Ammon's horn (tissue), 1 donor: ENCODE results near the gene RGS9.
A peak's percentile ranks its signal among the peaks of the same experiment; 100 is the strongest.
"Not testable (repeated sequence)": the region's sequence is repeated elsewhere in the genome, so short reads cannot be mapped to it uniquely, and the experiment has no call there.

Experiments used
- DNase-seq: peaks from one replicate; pipeline ENCODE4 v3.0.0-alpha.2; 2016; ENCODE audit warnings: low spot score

RGS9 gene

GRCh38 chr17:65183736-65184135 is 46.6 kb downstream of the RGS9 start:
- no peak for DNase-seq

- DNase-seq, result no peak
These were observed 47.2 kb downstream of the RGS9 start for GRCh38 chr17:65184235-65184959.

GRCh38 chr17:65185062-65185461 is 47.9 kb downstream of the RGS9 start:
- DNase-seq, result no peak

GRCh38 chr17:65185668-65186382 is 48.7 kb downstream of the RGS9 start:
- no peak for DNase-seq

- DNase-seq, result no peak
These were observed 53.4 kb downstream of the RGS9 start for GRCh38 chr17:65190467-65191097.

GRCh38 chr17:65191811-65192740 is 54.9 kb downstream of the RGS9 start:
- no peak for DNase-seq

GRCh38 chr17:65193305-65193704 is 56.1 kb downstream of the RGS9 start:
- DNase-seq, result no peak

- DNase-seq, result no peak
These were observed 56.6 kb downstream of the RGS9 start for GRCh38 chr17:65193716-65194293.

GRCh38 chr17:65194670-65195334 is 57.6 kb downstream of the RGS9 start:
- no peak for DNase-seq

- DNase-seq, result no peak
These were observed 58.5 kb downstream of the RGS9 start for GRCh38 chr17:65195716-65196115.

- no peak for DNase-seq
These were observed 59.4 kb downstream of the RGS9 start for GRCh38 chr17:65196617-65197016.

- DNase-seq, result no peak
These were observed 60.0 kb downstream of the RGS9 start for GRCh38 chr17:65197201-65197600.

- peak; percentile 79 for DNase-seq
These were observed 61.6 kb downstream of the RGS9 start for GRCh38 chr17:65198653-65199382.

- no peak for DNase-seq
These were observed 64.2 kb downstream of the RGS9 start for GRCh38 chr17:65201331-65201730.

- no peak for DNase-seq
These were observed 65.8 kb downstream of the RGS9 start for GRCh38 chr17:65202844-65203571.

- no peak for DNase-seq
These were observed 66.8 kb downstream of the RGS9 start for GRCh38 chr17:65204001-65204400.

GRCh38 chr17:65205655-65206054 is 68.5 kb downstream of the RGS9 start:
- no peak for DNase-seq

- not testable (repeated sequence) for DNase-seq
These were observed 70.3 kb downstream of the RGS9 start for GRCh38 chr17:65207448-65207847.

- DNase-seq, result peak; percentile 11
These were observed 71.5 kb downstream of the RGS9 start for GRCh38 chr17:65208717-65209116.

- no peak for DNase-seq
These were observed 81.1 kb downstream of the RGS9 start for GRCh38 chr17:65218261-65218660.
